ENCODE results near the gene STK40.

STK40 gene

DNA sequence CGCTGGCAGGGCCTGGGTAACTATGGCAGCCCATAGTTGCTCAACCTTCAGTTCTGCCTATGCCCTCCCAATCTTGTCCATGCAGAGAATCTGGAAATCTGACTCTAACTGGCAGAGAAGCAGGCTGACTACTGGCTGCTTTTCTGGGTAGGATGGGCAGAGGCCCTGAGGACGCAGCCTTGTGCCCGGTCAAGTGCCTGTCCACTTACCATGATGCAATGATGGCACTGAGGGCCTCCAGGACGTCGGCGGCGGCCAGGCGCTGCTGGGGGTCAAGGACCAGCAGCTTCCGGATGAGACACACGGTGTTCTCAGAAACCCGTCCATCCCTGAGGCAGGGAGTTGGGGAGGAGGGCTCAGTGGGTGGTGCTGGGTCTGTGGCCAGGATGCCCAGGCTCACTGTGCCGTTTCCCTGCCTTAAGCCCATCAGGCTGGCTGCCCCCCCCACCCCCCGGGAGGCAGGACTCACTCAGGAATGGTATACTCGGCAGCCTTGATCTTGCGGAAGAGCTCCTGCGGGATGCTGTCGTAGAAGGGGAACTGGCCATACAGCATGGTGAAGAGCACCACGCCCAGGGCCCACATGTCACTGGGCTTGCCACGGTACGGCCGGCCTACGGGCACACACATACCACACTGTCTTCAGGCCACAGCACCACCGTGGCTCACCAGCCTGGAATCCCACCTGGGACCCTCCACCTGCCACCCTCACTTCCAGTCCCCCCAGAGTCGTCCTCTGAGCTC lies 41.9 kb downstream of the STK40 start:
- no peak for DNase-seq (ENCODE audit: low read depth in 3 of 3)

DNA sequence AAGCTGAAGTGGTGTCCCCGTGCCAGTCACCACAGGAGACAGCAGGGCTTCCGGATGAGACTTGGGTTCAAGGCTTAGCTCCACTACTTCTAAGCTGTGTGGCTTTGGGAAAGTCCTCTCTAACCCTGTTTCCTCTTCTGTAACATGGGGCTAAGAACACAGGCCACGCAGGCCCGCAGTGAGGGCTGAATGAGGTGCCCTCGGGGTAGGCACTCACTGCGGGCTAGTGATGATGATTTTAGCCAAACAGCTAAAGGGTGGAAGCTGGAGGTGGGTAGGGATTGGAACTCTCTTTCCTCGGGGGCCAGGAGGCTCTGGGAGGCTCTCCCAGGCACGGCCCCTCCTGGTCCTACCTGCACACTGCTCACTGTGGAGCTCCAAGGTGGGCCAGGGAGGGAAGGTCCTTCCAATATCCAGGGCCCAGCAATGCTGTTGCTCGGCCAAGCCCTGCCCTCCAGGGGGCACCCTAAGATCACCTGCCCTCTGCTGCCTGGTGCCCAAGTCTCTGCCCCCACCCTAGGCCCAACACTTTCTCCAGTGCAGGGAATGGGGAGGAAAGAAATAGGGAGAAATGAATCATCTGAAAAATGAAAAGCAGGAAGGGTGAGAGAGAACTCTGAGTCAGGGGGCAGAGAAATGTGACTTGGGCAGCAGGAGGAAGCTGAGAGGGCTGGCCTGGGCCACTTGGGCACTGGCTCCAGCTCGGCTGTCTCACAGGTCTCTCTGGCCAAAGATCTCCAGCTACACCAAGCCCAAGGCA lies 43.1 kb downstream of the STK40 start:
- peak in 2 of 3 experiments; percentile 37 to 45 for DNase-seq (ENCODE audit: low read depth in 3 of 3)

DNA sequence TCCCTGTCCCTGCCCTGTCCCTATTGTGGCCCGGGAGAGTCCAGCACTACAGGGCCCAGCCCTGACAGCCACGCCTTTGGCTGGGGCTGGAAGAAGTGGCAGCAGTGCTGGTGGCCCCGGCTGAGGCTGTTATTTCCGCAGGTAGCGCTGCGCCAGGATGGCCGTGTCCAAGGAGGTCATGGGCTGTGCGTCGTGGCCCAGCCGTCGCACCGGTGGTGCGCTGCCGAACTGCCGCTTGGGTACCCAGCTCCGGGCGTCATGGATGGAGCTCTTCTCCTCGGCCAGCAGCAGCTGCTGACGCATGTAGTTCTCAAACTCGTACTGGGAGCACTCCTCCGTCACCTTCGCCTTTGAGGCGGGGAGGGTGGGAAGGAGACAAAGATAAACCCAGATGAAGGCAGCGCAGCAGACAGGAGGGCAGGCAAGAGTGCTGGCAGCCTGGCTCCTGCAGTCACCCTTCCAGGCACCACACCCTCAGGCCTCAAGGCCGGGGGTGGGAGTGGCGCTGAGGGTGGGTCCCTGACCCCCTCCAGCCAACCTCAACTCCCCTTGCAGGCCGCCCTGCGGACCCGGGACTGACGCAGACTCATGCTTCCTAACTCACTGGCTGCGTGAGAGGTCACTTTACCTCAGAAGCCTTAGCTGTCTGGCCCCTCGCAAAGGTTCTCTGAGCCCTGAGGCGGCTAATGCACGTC lies 44.0 kb downstream of the STK40 start:
- DNase-seq (ENCODE audit: low read depth in 3 of 3) = no peak

DNA sequence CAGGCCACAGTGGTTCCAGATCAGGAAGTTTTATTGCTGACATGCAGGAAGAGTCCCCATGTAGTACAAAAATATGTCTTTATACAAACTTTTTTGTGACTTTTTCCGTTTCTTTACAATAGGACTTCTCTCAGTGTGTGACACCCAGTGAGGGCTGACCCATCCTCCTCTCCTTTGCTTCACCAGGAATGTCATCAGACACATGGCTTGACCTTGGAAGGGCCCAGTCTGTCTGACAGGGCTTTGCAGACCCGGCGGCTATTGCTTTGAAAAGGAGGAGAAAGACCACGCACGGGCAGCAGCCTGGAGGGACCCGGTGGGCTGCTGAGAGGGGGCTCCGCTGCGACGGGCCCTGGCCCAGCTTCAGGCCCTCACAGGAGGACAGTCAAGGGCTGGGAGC lies 46.1 kb downstream of the STK40 start:
- no peak for DNase-seq (ENCODE audit: low read depth in 3 of 3)

DNA sequence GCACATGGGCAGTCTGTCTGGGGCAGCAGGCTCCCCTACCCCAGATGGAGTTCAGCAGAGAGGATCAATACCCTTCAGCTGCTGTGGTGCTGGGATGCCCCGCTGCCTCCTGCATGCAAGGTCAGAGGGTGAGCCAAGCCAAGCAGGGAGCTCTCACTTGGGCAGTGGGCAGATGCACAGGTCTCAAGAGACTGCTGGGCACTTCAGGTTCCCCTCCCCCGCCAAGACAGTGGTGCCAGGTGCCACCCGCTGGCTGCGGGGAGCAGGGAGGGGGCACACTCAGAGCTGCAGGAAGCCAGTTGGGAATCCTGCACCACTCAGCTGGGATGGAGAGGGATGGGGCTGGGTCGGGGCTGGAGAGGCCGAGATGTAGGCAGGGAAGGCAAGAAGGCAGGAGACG lies 46.5 kb downstream of the STK40 start:
- no peak for DNase-seq (ENCODE audit: low read depth in 3 of 3)

DNA sequence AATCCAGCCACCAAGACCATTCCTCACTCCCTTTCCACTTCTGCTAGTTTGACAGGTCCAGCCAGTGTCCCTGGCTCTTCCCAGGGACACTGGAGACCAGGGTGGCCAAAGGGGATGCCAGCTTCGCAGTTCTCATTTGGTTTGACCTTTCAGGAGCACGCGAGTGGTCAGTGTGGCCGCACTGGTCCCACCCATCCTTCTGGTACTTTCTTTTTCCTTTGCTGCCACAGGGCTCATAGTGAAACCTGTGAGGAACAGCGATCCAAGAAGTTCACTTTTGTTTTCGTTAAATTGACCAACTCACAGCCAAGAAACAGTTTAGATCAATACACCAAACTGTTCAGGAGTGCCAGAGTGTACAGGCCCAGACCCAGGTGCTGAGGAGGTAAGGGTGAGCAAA lies 47.9 kb downstream of the STK40 start:
- DNase-seq (ENCODE audit: low read depth in 3 of 3) = no peak

DNA sequence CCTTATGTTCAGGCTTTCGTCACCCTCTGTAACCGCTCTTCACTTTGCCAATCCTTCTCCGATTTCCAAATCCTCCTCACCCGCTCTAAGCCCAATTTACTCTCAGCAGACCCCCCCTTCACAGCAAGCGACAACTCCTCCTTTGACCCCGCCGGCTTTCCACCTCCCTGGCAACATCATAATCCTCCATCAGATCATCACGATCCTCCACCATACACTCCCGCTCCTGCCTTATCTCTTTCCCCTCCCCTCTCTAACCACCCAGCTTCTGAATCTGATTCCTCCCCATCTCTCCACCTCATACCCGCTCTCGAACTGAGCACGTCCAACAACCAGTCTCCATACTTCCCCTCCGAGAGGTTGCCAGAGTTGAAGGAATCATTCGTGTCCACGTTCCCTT lies 54.8 kb downstream of the STK40 start:
- no peak for DNase-seq (ENCODE audit: low read depth in 3 of 3)

DNA sequence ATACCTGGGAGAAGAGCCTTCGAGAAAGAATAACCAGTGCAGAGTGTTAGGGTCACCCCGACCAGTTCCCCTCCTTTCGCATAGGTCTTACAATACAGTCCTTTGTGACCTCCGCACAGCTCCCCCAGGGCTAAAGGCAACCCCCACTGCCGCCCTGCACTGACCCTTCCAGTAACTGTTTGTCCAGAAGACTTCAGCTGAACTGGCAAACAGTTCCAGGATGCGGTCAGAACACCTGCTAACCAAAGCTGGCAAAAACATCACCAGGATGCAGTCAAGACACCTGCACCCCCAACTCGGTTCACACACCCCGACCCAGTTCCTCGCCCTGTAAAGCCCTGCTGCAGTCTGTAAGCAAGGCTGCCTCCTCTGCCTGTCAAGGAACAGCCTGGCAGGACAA lies 55.9 kb downstream of the STK40 start:
- DNase-seq (ENCODE audit: low read depth in 3 of 3) = no peak

DNA sequence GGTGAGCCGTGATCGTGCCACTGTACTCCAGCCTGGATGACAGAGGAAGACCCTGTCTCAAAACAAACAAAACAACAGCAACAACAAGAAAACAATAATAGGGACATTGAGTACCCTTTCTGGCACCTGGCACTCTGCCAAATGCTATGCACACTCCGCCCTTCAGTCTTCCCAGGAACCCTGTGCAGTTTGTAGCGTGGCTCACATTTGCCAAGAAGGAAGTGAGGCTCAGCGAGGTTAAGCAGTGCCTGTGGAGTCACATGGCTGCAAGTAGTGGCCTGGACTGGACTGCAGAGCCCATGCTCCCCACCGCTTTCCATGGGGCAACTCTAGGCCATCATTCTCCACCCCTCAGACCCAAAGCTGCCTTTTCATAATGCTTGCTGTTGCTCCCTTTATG lies 57.0 kb downstream of the STK40 start:
- DNase-seq (ENCODE audit: low read depth in 3 of 3) = no peak

DNA sequence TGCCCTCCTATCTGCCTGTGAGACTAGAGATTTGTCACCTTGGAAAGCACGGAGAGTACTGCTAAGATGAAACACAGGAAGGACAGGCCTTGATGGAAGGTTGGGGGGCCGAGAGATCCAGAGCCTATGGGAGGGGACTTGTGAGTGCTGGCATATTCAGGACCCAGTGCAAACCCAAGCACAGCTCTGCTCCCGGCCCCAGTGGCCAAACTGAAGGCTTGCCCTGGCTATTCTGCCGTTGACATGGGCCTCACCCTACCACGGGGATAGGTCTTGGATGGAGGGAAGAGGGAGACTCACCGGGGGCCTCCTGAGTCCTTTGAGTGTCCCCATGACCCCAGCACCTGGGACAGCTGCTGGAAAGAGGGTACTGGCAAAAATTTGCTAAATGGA lies 57.6 kb downstream of the STK40 start:
- DNase-seq (ENCODE audit: low read depth in 3 of 3) = no peak

DNA sequence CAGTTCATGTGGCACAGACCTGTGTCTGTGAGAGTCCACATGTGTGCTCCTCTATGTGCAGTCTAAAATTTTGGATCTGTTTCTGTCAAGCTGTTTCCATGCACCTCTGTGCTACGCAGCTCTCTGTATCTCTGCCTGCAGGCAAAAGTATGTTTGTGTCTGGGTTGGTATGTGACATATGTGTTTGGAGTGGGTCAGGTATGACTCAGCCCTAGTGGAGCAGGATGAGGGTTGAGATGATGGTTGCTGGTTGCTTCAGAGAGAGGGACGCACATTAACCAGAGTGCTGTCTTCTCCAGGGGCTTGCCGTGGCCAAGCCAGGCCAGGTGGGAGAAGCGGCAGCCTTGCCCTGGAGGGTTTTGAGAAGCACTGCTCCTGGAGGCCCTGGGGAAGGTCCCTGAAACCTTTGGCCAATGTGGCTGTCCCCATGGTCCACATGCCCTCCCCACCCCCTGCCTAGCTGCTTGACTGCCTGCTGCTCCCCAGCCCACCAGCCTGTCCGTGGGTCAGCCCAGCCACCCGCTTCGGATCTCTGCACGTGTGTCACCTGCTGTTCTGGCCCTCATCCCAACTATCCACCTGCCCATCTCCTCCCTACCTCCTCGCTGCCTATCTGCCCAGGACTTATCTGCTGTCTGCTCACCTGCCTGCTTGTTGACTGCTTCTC lies 58.2 kb downstream of the STK40 start:
- no peak for DNase-seq (ENCODE audit: low read depth in 3 of 3)

DNA sequence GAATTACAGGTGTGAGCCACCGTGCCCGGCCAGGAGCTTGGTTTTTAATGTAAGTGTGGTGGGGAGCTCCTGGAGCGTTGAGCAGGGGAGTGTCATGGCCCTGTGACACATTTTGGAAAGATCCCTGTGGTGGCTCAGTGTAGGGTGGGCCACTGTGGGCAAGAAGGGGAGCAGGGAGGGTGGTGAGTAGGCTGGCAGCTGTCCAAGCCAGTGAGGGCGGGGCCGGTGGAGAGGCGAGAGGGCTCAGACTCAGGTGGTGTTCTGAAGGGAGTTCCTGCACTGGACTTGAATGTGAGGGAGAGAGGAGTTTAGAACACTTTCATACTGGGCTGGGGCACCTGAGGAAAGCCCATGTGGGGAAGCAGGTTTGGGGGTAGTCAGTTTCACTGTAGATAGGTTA lies 59.2 kb downstream of the STK40 start:
- DNase-seq (ENCODE audit: low read depth in 3 of 3) = no peak

DNA sequence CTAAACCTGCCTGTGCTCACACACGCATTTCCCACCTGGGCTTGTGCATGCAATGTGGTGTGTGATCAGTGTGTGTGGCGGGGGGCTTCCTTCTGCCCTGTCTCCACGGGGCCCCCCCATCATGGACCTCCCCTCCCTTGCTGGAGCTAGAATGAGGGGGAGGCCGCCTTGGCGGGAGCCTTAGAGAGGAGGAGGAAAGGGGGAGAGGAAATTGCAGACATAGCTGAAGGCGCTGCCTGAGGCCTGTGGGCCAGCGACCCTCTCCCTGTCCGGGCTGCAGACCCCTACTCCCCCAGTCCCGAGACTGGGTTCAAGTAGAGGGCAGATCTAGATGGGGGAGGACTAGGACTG lies 61.4 kb downstream of the STK40 start:
- DNase-seq (ENCODE audit: low read depth in 3 of 3) = no peak

DNA sequence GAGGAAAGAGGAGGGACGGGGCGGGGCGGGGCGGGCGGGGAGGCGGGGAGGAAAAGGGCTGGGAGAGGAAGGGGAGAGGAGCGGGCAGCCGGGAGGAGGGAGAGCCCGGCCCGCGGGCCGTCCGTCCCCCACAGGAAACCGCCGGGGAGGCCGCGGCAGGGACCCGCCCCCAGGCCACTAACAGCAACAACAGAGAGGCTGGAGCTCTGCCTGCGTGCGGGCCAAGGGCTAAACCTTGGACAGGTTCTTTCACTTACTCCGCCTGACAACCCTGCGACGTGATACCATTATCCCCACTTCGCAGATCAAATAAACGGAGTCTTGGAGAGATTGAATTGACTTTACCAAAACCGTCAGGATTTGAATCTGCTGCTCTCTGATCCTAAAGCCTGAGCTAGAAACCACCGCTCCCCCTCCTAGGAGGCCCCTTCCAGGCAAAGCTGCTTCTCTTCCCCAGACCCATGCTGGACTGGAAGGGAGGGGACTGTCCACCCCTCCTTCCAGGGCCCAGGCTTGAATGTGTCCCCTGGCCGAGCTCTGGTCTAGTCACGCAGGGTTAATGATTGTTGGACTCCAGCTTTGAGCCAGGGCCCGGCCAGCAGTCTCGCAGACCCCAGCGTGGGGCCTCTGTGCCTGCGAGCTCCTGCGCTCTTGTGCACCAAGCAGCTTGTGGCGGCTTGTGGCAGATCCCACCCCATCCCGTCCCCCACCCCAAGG lies 61.9 kb downstream of the STK40 start, which contains the start of gene EVA1B:
Gene EVA1B (minus strand): TSS at position 10 of the 717 bp plus-strand sequence. CDS start 608 bp downstream, outside the sequence.
- no peak for DNase-seq (ENCODE audit: low read depth in 3 of 3)

DNA sequence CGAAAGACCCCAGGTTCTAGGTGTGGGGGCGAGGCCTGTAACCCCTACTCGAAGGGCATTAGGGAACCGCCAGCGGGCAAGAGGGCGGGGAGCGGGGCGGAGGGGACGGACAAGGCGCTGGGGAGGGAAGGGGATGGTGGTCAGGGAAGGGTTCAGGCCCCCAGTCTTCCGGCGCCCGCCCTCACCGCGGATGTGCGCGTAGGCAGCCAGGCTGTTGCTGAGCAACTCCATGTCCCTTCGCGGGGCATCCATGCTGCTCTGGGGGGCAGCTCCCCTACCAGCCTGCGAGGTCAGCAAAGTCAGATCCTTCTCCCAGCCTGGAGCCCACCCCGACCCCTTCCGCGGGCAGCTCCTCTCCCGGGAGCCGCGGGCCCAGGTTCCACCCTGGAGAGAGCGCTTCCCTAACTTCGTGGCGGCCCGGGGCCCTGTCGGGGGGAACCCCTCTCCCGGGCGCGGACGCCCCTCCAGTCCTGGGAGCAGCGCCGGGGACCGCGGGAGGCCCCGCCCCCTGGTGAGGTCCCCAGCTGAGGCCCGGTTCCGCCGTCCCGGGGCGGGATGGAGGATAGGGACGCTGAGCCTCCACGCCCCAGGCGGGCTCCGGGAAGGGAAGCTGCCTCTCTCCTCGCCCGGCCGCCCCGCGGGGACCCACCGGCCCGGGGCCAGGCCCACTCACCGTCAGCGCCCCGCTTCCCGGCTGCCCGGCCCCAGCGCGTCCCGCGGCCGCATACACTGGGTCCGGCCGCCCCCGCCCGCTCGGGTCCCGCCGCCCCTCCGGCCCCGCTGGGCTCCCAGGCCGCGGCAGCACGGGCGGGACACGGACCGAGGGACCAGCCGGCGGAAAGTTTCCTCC lies 62.7 kb downstream of the STK40 start:
- no peak for DNase-seq (ENCODE audit: low read depth in 3 of 3)

DNA sequence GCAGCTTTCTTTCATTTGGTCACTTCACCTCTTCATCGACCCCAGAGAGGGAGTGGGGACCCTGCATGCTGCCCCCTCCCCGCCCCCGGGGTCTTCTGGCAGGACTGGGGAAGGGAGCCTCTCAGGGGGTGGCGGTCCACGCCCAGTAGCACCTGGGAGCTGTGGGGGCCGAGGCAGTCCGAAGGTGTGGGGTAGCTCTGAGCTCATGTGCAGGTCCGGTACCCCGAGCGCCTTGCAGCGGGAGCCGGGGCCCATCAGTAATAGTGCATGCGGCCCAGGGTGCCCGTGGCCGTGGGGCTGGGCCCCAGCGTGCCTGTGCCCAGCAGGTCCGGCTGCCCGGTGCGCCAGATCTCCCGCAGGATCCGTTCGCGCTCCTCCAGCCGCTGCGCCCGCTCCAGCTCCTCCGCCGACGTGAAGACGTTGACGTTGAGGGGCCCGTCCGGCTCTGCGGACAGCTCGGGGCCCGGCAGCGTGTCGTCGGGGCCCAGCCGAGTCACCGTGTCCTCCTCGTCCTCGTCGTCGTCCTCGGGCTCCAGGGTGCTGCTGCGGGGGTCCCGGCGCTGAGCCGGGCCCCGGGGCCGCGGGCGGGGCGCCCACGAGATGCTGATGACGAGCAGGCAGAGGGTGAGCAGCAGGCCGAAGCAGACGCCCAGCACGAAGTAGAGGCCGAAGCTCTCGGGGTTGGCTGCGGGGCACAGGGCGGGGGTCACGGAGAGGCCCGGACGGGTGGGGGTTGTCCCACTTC lies 63.5 kb downstream of the STK40 start:
- no peak for DNase-seq (ENCODE audit: low read depth in 3 of 3)

DNA sequence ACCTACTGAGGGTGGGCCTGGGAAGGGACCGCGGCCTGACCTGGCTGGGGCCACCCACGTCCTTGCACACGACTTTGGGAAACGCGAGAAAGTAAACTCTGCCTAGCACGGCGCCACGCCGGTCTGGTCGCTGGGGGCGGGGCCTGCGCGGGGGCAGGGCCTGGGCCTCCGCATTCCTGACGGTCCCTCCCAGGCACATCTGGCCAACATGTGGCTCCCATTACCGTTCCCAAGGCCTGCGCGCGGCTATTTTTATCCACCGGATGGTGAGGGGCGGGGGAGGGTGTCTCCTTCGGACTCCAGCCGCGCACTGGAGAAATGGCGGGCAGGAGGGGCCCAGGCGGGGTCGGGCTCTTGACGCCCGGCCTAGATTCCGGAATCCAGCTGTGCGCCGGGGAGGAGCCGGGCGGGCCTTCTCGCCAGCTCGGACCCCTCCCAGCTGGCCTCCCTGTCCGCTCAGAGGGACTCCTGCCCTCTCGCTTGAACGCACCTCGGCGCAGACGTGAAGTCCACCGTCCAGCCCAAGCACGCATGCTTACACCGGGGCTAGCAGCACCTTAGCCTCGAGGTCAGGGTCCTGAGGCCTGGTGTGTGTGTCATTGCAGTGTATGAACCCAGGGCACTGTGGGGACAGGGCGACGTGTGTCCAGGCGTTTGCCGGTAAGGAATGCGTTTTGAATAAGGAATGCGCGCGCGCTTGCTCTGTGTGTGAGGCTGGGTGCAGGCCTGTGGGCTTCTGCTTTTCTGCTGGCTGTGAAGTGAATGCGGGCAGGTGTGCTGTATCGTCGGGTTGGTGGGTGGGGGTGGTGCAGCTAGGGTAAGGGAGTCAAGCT lies 64.4 kb downstream of the STK40 start:
- DNase-seq (ENCODE audit: low read depth in 3 of 3) = no peak

DNA sequence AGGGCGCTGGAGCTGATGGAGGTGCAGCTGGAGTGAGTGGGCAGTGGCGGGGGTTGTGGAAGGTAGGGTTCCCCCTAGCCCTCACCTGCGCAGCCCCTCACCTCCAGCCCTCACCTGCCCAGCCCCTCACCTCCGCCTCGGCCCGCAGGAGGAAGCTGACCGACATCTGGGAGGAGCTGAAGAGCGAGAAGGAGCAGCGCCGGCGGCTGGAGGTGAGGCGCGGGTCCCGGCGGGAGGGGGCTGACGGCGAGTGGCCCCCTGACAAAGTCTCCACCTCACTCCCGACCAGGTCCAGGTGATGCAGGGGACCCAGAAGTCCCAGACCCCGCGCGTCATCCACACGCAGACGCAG lies 65.0 kb downstream of the STK40 start:
- DNase-seq (ENCODE audit: low read depth in 3 of 3) = no peak

DNA sequence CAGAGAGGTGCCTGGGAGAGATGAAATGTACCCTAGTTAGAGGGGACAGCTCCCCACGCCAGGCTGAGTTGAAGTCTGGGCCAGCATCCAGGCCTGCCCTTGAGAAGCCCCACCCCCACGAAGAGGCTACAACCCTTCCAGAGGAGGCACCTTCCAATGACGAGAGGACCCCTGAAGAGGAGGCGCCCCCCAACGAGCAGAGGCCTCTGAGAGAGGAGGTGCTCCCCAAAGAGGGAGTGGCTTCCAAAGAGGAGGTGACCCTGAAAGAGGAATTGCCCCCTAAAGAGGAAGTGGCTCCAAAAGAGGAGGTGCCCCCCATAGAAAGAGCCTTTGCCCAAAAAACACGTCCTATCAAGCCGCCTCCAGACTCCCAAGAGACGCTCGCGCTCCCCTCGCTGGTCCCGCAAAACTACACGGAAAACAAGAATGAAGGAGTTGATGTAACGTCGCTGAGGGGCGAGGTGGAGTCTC lies 65.4 kb downstream of the STK40 start:
- no peak for DNase-seq (ENCODE audit: low read depth in 3 of 3)

Data from stimulated activated CD4-positive, alpha-beta T cell treated with anti-CD3 and anti-CD28 coated beads, TNF-alpha, amount 100 ng/mL, for 4 hours (primary cell).